COLO668 (cell line): ENCODE data around the gene ZFHX3.

Experiments used
- DNase-seq: peaks from one replicate; lab custom pipeline; 2025; ENCODE audit not compliant: unreplicated experiment; lab: John Stamatoyannopoulos, UW

The ZFHX3 gene

GRCh38 chr16:72886346-72886974, 161.5 kb downstream of the ZFHX3 start:
- DNase-seq, result no peak

DNA sequence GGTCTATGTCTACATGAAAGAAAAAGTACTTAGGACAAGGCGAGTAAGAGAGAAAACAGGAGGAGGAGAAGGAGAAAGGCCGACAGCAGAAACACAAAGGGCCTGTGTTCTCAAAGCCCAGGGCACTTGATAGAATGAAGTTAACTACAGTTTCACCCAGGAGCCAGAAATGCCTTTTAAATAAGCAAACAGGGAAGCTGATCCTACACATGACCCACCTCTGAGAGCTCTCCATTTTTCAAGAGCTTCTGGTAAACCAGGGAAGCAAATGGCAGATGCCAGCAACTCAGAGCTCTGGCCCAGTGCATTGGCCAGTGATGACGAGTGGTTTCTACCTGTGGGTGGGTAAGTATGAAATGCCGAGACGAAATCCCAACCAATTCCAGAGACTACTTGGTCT, 163.4 kb downstream of the ZFHX3 start:
- DNase-seq, result no peak

DNA sequence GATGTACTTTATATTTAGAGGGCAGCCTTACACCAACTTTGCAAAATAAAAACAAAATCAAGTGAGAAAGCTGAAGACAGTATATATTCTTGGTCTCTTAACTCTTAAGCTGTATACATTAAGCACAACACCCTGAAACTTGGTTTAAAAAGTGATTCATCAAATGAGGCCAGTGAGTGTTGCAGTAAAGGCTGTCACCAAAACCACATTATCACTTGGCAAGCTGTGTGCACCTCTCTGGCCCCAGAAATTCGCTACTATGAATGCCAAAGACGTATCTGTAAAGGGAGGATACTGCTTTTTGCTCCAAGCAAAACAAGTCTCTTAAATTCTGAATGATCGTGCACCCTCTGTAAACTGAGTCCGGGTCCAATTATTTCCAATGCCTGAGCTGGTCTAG, 163.9 kb downstream of the ZFHX3 start:
- DNase-seq, result no peak

GRCh38 chr16:72879846-72880245, 168.1 kb downstream of the ZFHX3 start:
- no peak for DNase-seq

GRCh38 chr16:72878301-72879269, 169.3 kb downstream of the ZFHX3 start:
- DNase-seq, result no peak

DNA sequence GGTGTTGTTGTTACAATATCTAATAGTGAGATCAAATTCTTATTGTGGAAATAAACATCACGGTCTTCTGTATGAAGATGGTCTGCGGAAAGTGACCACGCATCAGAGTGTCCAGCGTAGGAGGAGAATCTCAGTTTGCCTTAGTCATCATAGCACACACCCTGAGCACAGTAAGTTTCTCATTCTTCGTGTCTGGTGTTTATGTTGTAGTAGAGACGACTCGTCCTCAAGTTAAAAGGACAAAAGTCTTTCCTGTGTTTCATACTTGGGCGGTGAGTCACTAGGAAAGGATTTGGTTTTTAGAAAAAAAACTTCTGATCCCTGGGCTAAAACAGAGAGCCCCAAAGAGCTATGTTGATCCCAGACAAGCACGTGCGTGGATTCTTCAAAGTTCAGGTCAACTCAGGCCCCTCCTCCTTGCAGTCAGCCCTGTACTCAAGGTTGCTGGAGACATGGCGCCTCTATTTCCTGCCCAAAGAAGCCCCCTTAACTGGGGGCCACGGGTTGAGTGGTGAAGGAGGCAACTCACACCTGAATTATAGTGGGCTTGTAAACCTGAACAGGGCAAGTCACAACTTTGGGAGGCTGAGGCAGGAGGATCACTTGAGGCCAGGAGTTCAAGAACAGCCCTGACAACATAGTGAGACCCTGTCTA, 170.4 kb downstream of the ZFHX3 start:
- DNase-seq, result no peak

- no peak for DNase-seq
Observed at GRCh38 chr16:72876981-72877373, 171.0 kb downstream of the ZFHX3 start.

- DNase-seq, result no peak
Observed at GRCh38 chr16:72876221-72876620, 171.7 kb downstream of the ZFHX3 start.

- DNase-seq, result no peak
Observed at GRCh38 chr16:72875291-72876031, 172.5 kb downstream of the ZFHX3 start.

GRCh38 chr16:72873853-72874252, 174.1 kb downstream of the ZFHX3 start:
- no peak for DNase-seq

DNA sequence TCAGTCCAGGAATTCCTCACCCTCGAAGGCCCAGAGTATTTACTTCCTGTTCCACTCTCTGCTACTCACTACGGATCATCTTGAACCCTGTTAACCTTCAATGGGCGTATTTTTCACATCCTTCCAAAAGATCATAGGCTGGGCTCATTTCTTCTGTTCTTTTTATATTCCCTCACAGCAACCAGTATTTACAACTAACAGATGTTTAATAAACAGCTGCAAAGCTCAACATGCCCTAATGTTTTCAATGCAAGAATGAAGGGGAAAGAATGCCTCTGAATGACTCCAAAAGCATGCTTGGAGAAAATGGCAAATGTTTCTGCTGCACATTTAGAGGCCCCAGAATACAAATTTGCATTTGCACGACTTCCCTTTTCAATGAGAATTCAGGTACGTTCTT, 174.9 kb downstream of the ZFHX3 start:
- DNase-seq, result no peak

DNA sequence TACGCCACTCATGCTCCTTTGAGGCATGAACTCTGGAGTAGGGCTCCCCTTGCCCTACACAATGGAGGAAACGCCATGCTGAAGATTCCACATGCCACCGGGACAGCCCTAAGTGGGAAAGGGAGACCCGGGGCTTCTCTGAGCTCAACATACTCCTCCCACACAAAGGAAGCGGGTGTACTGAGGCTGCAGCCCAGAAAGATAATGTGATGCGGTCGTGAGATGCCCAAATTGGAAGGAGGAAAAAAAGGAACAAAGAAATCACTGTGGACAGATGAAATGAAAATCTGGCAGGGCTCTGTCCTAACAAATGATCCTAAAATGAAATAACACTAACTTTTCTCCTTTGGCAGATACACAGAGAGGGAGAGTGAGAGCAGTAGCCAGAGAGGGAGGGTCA, 182.1 kb downstream of the ZFHX3 start:
- no peak for DNase-seq

- no peak for DNase-seq
Observed at GRCh38 chr16:72865258-72865657, 182.7 kb downstream of the ZFHX3 start.

GRCh38 chr16:72864130-72864833, 183.6 kb downstream of the ZFHX3 start:
- DNase-seq, result no peak

DNA sequence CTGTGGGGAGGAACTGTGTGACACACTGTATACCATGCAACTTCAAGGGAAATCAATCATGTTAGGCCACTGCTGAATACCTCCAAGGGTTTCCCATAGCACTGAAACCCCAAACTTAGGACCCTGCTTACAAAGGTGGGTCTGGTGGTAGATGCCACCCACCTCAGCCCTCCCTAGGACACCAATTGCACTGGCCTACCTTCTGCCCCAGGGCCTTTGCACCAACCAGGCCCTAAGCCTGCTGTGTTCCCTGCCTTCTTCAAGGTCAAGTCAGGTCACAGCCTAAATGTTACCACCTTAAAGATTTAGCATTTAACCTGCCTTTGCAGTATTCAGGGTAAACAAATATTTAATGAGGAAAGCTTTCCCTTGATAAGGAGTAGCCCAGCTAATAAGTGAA, 185.8 kb downstream of the ZFHX3 start:
- no peak for DNase-seq

DNA sequence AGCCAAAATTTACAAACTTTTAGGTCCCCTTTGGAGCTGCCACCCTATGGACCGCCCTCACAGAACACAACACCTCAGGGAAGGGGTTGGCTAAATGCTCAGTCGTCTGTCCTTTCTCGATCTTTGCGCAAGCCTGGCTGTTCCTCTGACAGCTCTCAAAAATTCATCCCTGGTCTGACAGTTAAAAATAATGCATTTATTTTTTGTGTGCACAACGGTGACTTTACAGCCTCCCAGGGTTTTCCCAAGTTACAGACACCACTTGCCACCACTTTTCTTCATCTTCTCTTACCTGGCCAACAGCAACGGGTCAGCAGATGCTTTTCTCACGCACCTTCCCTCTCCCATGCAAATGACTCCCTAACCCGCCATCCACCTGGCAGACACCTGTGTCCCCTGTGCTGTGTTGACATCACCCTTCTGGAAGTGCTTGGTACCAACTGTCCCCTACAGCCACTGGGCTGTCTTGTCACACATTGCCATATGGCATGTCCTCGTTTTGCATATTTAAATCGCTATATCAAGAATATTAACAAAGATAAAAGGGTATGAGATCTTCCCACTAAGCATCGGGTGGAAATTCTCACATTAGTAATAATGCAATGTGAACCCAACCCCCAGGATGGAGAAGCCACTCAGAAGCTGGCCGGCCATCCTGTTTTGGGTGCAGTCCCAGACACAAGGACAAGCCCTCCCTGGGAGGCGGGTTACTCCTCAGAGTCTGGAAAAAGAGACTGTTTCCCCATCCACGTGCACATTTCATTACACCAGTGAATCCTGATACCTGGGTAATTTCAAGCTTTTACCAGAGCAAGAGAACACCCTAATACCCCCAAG, 187.0 kb downstream of the ZFHX3 start:
- DNase-seq, result peak; percentile 10

DNA sequence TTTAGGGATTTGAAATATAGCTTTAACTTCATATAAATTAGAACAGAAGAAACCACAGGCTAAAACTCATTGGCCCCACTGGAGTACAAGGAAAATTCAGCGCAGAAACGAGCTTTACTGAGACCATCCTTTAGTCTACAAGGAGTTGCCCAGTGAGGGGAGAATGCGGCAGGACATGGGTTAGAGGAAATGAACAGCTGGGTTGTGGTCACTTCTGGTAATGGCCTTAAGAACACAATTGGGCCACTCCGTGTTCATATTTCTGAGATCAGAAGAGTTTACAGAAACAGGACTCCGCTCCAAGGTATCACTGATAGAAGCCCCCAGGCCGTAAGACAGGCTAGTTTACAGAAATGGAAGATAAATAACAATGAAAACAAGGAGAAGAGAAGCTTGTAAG, 188.3 kb downstream of the ZFHX3 start:
- DNase-seq, result no peak

DNA sequence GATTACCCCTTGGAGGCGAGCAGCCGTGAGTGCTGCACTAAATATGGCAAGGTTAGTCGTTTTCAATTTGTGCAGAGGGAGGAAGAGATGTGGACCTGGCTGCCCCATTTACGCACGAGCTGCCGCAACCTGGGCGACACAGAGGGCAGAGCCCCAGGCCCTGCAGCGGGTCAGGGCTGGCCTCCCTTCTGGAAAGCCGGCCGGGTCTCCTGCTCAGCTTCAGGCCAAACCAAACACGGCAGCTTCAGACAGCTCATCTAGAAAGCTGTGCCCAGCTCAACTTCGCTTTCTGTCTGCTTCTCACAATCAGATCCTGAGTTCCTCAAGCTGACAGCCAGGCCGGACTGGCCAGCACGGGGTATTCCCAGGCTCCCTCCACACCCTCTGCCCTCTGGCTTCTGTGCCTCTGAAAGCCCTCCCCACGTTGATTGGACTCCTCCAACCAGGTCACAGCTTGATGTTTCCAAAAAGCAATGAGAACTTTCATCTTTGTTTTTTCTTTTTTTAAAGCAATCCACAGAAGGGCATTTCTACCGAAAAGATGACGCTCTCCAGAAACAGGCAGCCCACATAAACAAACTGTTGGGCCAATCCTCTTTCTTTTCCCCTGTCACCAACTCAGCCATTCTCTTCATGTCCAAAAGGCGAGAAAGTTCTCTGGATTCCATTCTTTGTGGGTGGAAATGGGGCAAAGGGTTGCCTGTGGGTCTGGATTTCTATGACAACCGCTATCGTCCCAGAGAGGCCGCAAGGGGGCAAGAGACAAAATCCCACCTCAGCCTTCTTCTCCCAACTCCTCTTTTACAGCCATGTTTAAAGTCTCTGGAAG, 189.0 kb downstream of the ZFHX3 start:
- no peak for DNase-seq
